GM12891 (cell line): ENCODE data around the gene NAPEPLD.

Source experiments
- DNase-seq: peaks from one replicate; pipeline ENCODE4 v3.0.0; 2011; ENCODE audit warnings: low spot score; ENCODE audit not compliant: insufficient read length
- FAIRE-seq: peaks from 2 replicates; lab custom pipeline; 2011; peaks lifted over from hg19 to GRCh38; lab: Jason Lieb, UNC
- PAX5 ChIP-seq: IDR thresholded peaks from 2 replicates; pipeline ENCODE4 v1.6.1; 2011; ENCODE audit warnings: low read length, moderate library complexity, mild to moderate bottlenecking; ENCODE audit not compliant: insufficient read depth, severe bottlenecking
- POLR2A ChIP-seq: IDR thresholded peaks from 2 replicates; pipeline ENCODE4 v1.6.1; 2011; ENCODE audit warnings: low read depth, low read length, control low read depth
- POLR2AphosphoS5 ChIP-seq: IDR thresholded peaks from 2 replicates; pipeline ENCODE4 v1.6.1; 2011; ENCODE audit warnings: low read depth, low read length, control low read depth
- POU2F2 ChIP-seq: IDR thresholded peaks from 2 replicates; pipeline ENCODE4 v1.6.1; 2011; ENCODE audit warnings: low read depth, mild to moderate bottlenecking, control low read depth, low read length, moderate library complexity
- SPI1 ChIP-seq: IDR thresholded peaks from 2 replicates; pipeline ENCODE4 v1.6.1; 2011; ENCODE audit warnings: low read depth, low read length, control low read depth
- TAF1 ChIP-seq: IDR thresholded peaks from 2 replicates; pipeline ENCODE4 v1.6.1; 2011; ENCODE audit warnings: low read depth, low read length, control low read depth

The NAPEPLD gene

DNA sequence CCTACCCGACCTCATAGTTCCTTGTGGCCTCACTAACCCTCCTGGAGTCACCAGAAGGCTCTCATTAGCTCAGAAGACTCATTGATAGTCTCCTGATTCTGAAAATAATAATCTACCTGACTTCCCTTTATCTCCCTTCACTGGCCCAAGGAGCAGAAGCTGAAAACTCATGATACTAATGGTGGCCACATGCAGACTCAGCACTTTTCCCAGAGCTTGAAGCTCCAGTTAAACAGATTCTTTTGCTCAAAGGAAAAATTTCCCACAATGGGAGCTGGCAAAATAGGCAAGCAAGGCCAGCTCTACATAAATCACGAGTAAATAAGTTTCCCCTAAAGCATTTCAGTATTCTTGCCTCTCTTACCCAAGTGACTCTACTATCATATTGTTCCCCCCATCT is 8.2 kb downstream of the NAPEPLD start:
- DNase-seq = no peak
- no peak for TF ChIP-seq PAX5
- no peak for TF ChIP-seq TAF1
- no peak for TF ChIP-seq POLR2AphosphoS5
- no peak for TF ChIP-seq POLR2A
- no peak for TF ChIP-seq POU2F2
- no peak for TF ChIP-seq SPI1
- no peak for FAIRE-seq

- no peak for FAIRE-seq
- no peak for DNase-seq
- TF ChIP-seq POU2F2 (no peak), PAX5 (no peak)
These were observed 8.8 kb downstream of the NAPEPLD start for GRCh38 chr7:103140061-103140460.

DNA sequence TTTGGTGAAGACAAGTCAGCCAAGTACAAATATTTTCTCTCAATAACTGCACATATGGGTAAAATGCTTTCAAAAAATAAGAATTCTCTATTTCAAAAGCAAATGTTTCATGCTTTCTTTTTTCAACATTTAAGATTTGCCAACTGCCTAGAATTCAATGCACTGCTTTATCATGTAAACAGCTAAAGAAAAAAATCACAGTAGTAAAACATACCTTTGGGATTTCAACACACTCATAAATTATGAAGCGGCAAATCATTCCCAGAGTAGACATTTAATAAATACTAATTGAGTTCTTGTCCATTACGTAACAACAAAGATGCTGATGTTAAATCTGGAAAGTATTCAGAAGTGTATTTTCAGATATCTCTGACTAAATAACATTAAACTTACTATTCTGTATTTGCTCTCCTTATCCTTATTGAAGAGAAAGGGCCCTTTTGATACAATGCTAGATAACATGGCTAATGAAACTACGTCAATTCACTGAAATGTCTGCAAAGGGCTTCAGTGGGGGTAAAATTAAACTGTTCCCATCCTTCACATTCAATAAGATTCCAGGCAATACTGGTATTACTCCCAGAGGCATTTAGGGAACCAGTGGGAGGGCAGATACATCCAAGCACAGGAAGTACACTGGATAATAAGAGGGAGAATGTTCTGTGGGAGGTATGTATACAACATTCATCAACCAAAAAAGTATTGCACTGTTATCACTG is 13.9 kb downstream of the NAPEPLD start:
- TF ChIP-seq PAX5 (no peak), POU2F2 (no peak), TAF1 (no peak)
- FAIRE-seq (no peak), DNase-seq (no peak)

- DNase-seq = no peak
- TF ChIP-seq SPI1 (no peak), PAX5 (no peak), POU2F2 (no peak), TAF1 (no peak), POLR2AphosphoS5 (no peak), POLR2A (no peak)
- no peak for FAIRE-seq
These were observed 15.8 kb downstream of the NAPEPLD start for GRCh38 chr7:103132995-103133688.

DNA sequence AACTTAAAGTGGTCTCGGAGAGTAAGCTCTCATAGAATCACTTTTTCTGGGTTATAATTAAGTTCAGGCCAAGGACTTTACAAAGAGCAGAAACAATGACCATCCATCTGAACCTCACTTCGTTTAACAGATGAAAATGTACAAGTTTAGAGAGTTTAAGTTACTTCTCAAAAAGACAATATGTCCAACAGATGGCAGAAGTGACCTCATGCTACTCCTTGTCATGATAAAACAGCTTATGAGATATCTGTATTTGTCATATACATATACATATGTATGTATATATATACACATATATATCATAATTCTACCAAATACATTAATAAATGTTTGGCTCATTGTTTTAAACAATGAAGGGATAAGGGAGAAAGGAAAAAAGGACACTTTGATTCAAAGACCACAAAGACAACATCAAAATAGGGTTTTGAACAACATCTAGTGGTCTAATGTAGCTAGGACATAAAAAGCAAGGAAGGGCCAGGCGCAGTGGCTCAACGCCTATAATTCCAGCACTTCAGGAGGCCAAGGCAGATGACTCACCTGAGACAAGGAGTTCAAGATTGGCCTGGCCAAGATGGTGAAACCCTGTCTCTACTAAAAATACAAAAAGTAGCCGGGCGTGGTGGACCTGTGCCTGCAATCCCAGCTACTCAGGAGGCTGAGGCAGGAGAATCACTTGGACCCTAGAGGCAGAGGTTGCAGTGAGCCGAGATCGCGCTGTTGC is 17.8 kb downstream of the NAPEPLD start:
- DNase-seq (no peak), FAIRE-seq (no peak)
- TF ChIP-seq SPI1 (no peak), POLR2A (no peak), PAX5 (no peak), POLR2AphosphoS5 (no peak), POU2F2 (no peak), TAF1 (no peak)

- no peak for DNase-seq
- no peak for FAIRE-seq
- TF ChIP-seq PAX5 = no peak
- no peak for TF ChIP-seq TAF1
- no peak for TF ChIP-seq POLR2A
- TF ChIP-seq SPI1 = no peak
- TF ChIP-seq POLR2AphosphoS5 = no peak
These were observed 19.0 kb downstream of the NAPEPLD start for GRCh38 chr7:103129702-103130549.

- TF ChIP-seq TAF1 = no peak
- no peak for FAIRE-seq
- no peak for DNase-seq
These were observed 21.9 kb downstream of the NAPEPLD start for GRCh38 chr7:103127006-103127405.

GRCh38 chr7:103124429-103124979 is 24.4 kb downstream of the NAPEPLD start:
- TF ChIP-seq SPI1 = no peak
- TF ChIP-seq POLR2AphosphoS5 = no peak
- no peak for TF ChIP-seq POU2F2
- TF ChIP-seq PAX5 = no peak
- TF ChIP-seq TAF1 = no peak
- no peak for TF ChIP-seq POLR2A
- DNase-seq (no peak), FAIRE-seq (no peak)

- no peak for DNase-seq
- TF ChIP-seq POLR2A (no peak), TAF1 (no peak), PAX5 (no peak), SPI1 (no peak), POLR2AphosphoS5 (no peak), POU2F2 (no peak)
- FAIRE-seq = no peak
These were observed 25.4 kb downstream of the NAPEPLD start for GRCh38 chr7:103123529-103123928.
